AML-193 (cell line): ENCODE data around the gene CDCP1.

Source experiments
- DNase-seq, 2 experiments: peaks; one replicate each; lab custom pipeline; 2025; lab: John Stamatoyannopoulos, UW

The CDCP1 gene

GRCh38 chr3:45110509-45110833 lies 35.7 kb downstream of the CDCP1 start:
- DNase-seq = no peak

GRCh38 chr3:45109771-45110508 lies 36.2 kb downstream of the CDCP1 start:
- DNase-seq = peak; percentile 98 to 99

GRCh38 chr3:45106874-45107273 lies 39.3 kb downstream of the CDCP1 start:
- DNase-seq = no peak

GRCh38 chr3:45105855-45106671 lies 40.1 kb downstream of the CDCP1 start:
- DNase-seq = peak in 1 of 2 experiments; percentile 33

GRCh38 chr3:45104715-45105711 lies 41.2 kb downstream of the CDCP1 start:
- DNase-seq = no peak

GRCh38 chr3:45103753-45104714 lies 42.1 kb downstream of the CDCP1 start:
- DNase-seq = no peak

GRCh38 chr3:45103334-45103733 lies 42.8 kb downstream of the CDCP1 start:
- no peak for DNase-seq

- DNase-seq = peak; percentile 92 to 95
These were observed 45.2 kb downstream of the CDCP1 start for GRCh38 chr3:45100981-45101407.

GRCh38 chr3:45098310-45098709 lies 47.9 kb downstream of the CDCP1 start:
- peak; percentile 60 to 64 for DNase-seq

GRCh38 chr3:45097296-45097883 lies 48.8 kb downstream of the CDCP1 start:
- DNase-seq = no peak

- DNase-seq = no peak
These were observed 50.2 kb downstream of the CDCP1 start for GRCh38 chr3:45095916-45096526.

- DNase-seq = no peak
These were observed 53.0 kb downstream of the CDCP1 start for GRCh38 chr3:45093176-45093575.

- no peak for DNase-seq
These were observed 53.8 kb downstream of the CDCP1 start for GRCh38 chr3:45092132-45093031.

GRCh38 chr3:45090855-45091254 lies 55.3 kb downstream of the CDCP1 start:
- no peak for DNase-seq

GRCh38 chr3:45088543-45089358 lies 57.4 kb downstream of the CDCP1 start:
- no peak for DNase-seq

- no peak for DNase-seq
These were observed 59.0 kb downstream of the CDCP1 start for GRCh38 chr3:45087155-45087554.

- DNase-seq = no peak
These were observed 61.1 kb downstream of the CDCP1 start for GRCh38 chr3:45084820-45085816.
